ENCODE results near the gene GRIN2A.

DNA sequence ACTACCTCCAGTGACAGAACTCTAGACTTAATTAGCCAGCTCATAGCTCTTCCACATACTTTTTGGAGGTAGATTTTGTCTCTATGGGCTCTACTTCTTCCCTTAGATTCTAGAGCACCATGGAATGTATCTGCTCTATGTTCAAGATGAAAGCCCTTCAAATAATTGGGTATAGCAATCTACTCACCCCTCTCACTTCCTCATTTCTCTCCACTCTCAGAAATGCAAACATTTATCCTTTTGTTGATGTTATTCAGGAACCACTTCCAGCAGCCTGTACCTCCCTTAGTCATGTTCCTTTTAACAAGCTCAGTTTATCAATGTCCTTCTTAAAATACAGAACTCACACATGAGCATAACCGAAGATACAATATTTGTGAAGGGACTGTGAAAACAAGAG lies 78.5 kb downstream of the GRIN2A start:
- TF ChIP-seq CTCF (IDR thresholded peaks at IDR 0.05): no peak
- no peak for TF ChIP-seq POLR2A (IDR thresholded peaks at IDR 0.05; ENCODE audit: low read depth)
- no peak for TF ChIP-seq POLR2AphosphoS5 (IDR thresholded peaks at IDR 0.05)
